ENCODE data around the gene ST3GAL3. TPM values are rescaled to one million over a fixed set of nuclear protein-coding genes. Genes with fewer than 3 reads are reported as not detected.

The ST3GAL3 gene
- total RNA-seq, 1 donor from 2014 or later: 20.5 TPM

GRCh38 chr1:43910343-43910742, 203.0 kb downstream of the ST3GAL3 start:
- Histone ChIP-seq H3K27me3 (no peaks in the 10 kb centered on the region), H3K4me3 (no peak overlapping the region), H3K36me3 (no peaks in the 10 kb centered on the region), H3K9me3 (no peaks in the 10 kb centered on the region), H3K27ac (no peak overlapping the region), H3K4me1 (peaks cover 6% of the 10 kb centered on the region)
- intact Hi-C loops (cut with DNase I): loop anchor here (10.0 kb wide), 1 partner anchor 116 kb away; no protein-coding TSS in a partner anchor
- no peak for DNase-seq
- ATAC-seq: no peak
- TF ChIP-seq CTCF (IDR thresholded peaks at IDR 0.05): no peak

- H3K36me3 ChIP-seq: no peaks in the 10 kb centered on the region
- intact Hi-C loops (cut with DNase I): loop anchor here (10.0 kb wide), 1 partner anchor 118 kb away; no protein-coding TSS in a partner anchor
- DNase-seq (no peak), ATAC-seq (peak; percentile 44)
- H3K9me3 ChIP-seq: no peaks in the 10 kb centered on the region
- H3K4me1 ChIP-seq: peaks cover 6% of the 10 kb centered on the region
- no peaks in the 10 kb centered on the region for H3K27me3 ChIP-seq
- H3K27ac ChIP-seq: no peak overlapping the region
- no peak overlapping the region for H3K4me3 ChIP-seq
- TF ChIP-seq CTCF (IDR thresholded peaks at IDR 0.05): no peak
These were observed 205.3 kb downstream of the ST3GAL3 start for GRCh38 chr1:43912607-43913006.

GRCh38 chr1:43913051-43913501, 205.7 kb downstream of the ST3GAL3 start:
- no peak for TF ChIP-seq CTCF (IDR thresholded peaks at IDR 0.05)
- no peak for ATAC-seq

GRCh38 chr1:43913666-43914360, 206.5 kb downstream of the ST3GAL3 start:
- no peaks in the 10 kb centered on the region for H3K9me3 ChIP-seq
- intact Hi-C loops (cut with DNase I): loop anchor here (10.0 kb wide), 1 partner anchor 119 kb away; no protein-coding TSS in a partner anchor
- H3K27ac ChIP-seq: no peak overlapping the region
- TF ChIP-seq CTCF (IDR thresholded peaks at IDR 0.05): no peak
- H3K4me3 ChIP-seq: no peak overlapping the region
- H3K36me3 ChIP-seq: no peaks in the 10 kb centered on the region
- no peak for ATAC-seq
- peaks cover 6% of the 10 kb centered on the region for H3K4me1 ChIP-seq
- DNase-seq: no peak
- no peaks in the 10 kb centered on the region for H3K27me3 ChIP-seq

More at GRCh38 chr1:43913051-43913501, 205.7 kb downstream of the ST3GAL3 start:
- H3K36me3 ChIP-seq: no peaks in the 10 kb centered on the region
- no peaks in the 10 kb centered on the region for H3K27me3 ChIP-seq
- DNase-seq: no peak
- no peak overlapping the region for H3K27ac ChIP-seq
- no peaks in the 10 kb centered on the region for H3K9me3 ChIP-seq
- intact Hi-C loops (cut with DNase I): loop anchor here (10.0 kb wide), 1 partner anchor 118 kb away; no protein-coding TSS in a partner anchor
- peaks cover 6% of the 10 kb centered on the region for H3K4me1 ChIP-seq
- H3K4me3 ChIP-seq: no peak overlapping the region

GRCh38 chr1:43914576-43915525, 207.5 kb downstream of the ST3GAL3 start:
- TF ChIP-seq CTCF (IDR thresholded peaks at IDR 0.05): no peak
- ATAC-seq: peak; percentile 22
- intact Hi-C loops (cut with DNase I): loop anchor here (10.0 kb wide), 1 partner anchor 120 kb away; no protein-coding TSS in a partner anchor

More at GRCh38 chr1:43914576-43915525, 207.5 kb downstream of the ST3GAL3 start:
- no peak overlapping the region for H3K27ac ChIP-seq
- no peak overlapping the region for H3K4me3 ChIP-seq
- H3K9me3 ChIP-seq: no peaks in the 10 kb centered on the region
- no peaks in the 10 kb centered on the region for H3K27me3 ChIP-seq
- no peak for DNase-seq
- H3K36me3 ChIP-seq: no peaks in the 10 kb centered on the region
- peaks cover 6% of the 10 kb centered on the region for H3K4me1 ChIP-seq

All from upper lobe of right lung (tissue), 1 donor.